Activated T-cell treated with anti-CD3 and anti-CD28 coated beads, Interleukin-2, amount 50 U/mL, for 72 hours (primary cell): ENCODE measurements around the gene RAB15. TPM values are rescaled to one million over a fixed set of nuclear protein-coding genes. Genes with fewer than 3 reads are reported as not detected.

Experiments
- ATAC-seq, 2 donors: fragments of 150-1000 bp; cut with Tn5 transposase; replicated peaks in 1 of 2; 2 replicates each; pipeline ENCODE4 v1.10.0; 2021; ENCODE audit warnings: moderate library complexity in 2 of 2, mild to moderate bottlenecking in 1 of 2
- DNase-seq, 2 donors: peaks; one replicate each; pipeline ENCODE4 v3.0.0; 2021 to 2022; ENCODE audit warnings: mixed read lengths in 1 of 2
- H3K27ac Mint-ChIP-seq: one replicate; pipeline ENCODE4 v1.8.0; 2022; ENCODE audit warnings: mild to moderate bottlenecking, moderate library complexity, mixed read lengths
- H3K27me3 Mint-ChIP-seq: one replicate; pipeline ENCODE4 v1.8.0; 2022; ENCODE audit warnings: low read depth, mixed read lengths
- H3K36me3 Mint-ChIP-seq, 2 donors: one replicate each; pipeline ENCODE4 v1.8.0; 2022; ENCODE audit warnings: mixed read lengths in 2 of 2, mild to moderate bottlenecking in 1 of 2; ENCODE audit not compliant: insufficient read depth in 2 of 2
- H3K4me1 Mint-ChIP-seq: one replicate; pipeline ENCODE4 v1.8.0; 2022; ENCODE audit warnings: low read depth, mixed read lengths
- H3K4me3 Mint-ChIP-seq, 2 donors: one replicate each; pipeline ENCODE4 v1.8.0; 2022; ENCODE audit warnings: mild to moderate bottlenecking in 2 of 2, mixed read lengths in 2 of 2, moderate library complexity in 2 of 2
- H3K9me3 Mint-ChIP-seq, 2 donors: one replicate each; pipeline ENCODE4 v1.8.0; 2022; ENCODE audit warnings: mixed read lengths in 2 of 2
- total RNA-seq, 2 donors: library from RNA; stranded (reverse); gene quantifications; one replicate each; pipeline ENCODE4 v1.2.3, GENCODE V29; 2022

RAB15 gene
- total RNA-seq, 2 donors from 2014 or later, result 4.4 to 6.0 TPM

DNA sequence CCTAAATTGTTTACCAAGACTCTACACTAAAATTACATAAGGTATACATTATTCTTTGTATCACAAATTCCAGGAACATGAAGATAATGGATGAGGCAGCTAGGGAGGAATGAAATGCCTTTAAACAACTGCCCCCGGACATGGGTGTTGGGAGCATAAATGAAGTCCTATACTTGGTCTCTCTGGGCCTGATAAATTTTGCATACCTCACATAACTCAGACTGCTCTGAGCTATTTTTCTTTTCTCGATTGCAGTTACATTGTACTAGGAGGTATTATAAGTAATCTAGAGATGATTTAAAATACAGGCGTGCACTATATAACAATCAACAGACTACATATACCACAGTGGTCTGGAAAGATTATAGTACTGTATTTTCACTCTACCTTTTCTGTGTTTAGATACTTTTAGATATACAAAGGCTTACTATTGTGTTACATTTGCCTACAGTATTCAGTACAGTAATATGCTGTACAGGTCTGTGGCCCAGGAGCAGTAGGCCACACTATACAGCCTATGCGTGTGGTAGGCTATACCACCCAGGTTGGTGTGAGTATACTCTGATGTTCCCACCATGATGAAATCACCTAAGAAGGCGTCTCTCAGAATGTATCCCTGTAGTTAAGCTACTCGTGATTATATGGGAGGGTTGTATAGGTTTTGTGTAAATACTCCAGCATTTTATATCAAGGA lies 28.9 kb upstream of the RAB15 start:
- Mint-ChIP-seq H3K4me1 (peaks cover 87% of the 10 kb centered on the region), H3K27ac (no peak overlapping the region)
- no peak for DNase-seq

DNA sequence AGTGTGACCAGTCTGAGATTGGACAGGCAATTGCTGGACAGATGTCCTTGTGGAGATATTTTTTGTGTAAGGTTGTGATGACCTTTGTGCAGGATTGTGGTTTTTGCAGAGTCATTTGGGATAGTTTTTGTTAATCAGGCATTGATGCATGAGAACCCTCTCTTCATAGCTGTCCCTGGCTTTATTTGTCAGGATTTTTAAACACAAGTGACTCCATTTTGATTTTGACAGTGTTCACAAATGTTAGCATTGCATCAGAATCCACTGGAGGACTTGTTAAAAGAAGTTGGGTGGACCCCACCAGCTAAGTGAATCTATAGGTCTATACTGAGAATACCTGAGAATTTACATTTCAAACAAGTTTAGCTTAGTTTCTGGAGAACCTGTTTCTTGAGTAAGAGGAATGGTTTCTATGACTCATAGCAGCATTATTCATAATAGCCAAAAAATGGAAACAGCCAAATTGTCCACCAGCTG lies 26.4 kb upstream of the RAB15 start:
- Mint-ChIP-seq H3K4me3 (peak overlapping the region in 1 of 2 donors; percentile 18), H3K36me3 (peaks cover 0 to 2% of the 10 kb centered on the region in 2 donors), H3K9me3 (no peaks in the 10 kb centered on the region), H3K4me1 (peaks cover 66% of the 10 kb centered on the region), H3K27ac (peak overlapping the region; percentile 60), H3K27me3 (no peaks in the 10 kb centered on the region)
- DNase-seq, result no peak
- peak; percentile 45 to 55 for ATAC-seq

More for the DNA sequence above, 28.9 kb upstream of the RAB15 start:
- no peak for ATAC-seq
- Mint-ChIP-seq H3K27me3 (no peaks in the 10 kb centered on the region), H3K4me3 (no peak overlapping the region), H3K36me3 (peaks cover 2 to 3% of the 10 kb centered on the region in 2 donors), H3K9me3 (no peaks in the 10 kb centered on the region)

DNA sequence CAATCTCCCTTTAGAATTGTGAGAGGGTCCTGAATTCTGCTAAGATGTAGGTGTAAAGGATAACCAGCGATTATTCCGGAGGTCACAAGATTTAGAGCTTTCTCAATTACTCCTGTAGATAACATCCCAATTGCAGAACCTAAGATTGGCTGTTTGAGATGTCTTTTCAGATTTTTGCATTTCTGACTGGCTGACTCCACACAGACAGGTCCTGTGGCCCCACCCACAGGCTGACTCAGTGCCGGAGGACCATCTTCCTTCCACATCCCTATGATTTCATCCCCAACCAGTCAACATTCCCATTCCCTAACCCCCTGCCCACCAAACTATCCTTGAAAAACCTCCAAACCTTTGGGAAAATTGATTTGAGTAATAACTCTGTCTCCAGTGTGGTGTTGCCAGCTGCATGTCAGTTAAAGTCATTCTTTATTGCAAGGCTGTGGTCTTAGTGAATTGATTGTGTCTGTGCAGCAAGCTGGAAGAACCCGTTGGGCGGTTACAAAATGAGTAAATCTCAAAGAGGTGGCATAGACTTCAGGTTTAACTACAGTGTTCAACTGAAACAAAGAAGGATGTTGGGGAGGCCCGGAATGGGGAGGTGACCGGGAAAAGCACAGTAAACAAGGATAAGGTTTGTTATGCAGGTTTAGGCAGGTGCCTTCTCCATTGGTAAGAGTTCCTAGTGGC lies 25.1 kb upstream of the RAB15 start:
- ATAC-seq (peak; percentile 57 to 78), DNase-seq (peak in 1 of 2 donors; percentile 22)
- Mint-ChIP-seq H3K36me3 (peaks cover 1 to 2% of the 10 kb centered on the region in 2 donors), H3K4me1 (peaks cover 60% of the 10 kb centered on the region), H3K4me3 (peak overlapping the region; percentile 42 to 52), H3K27ac (peak overlapping the region; percentile 85), H3K9me3 (no peaks in the 10 kb centered on the region), H3K27me3 (no peaks in the 10 kb centered on the region)

DNA sequence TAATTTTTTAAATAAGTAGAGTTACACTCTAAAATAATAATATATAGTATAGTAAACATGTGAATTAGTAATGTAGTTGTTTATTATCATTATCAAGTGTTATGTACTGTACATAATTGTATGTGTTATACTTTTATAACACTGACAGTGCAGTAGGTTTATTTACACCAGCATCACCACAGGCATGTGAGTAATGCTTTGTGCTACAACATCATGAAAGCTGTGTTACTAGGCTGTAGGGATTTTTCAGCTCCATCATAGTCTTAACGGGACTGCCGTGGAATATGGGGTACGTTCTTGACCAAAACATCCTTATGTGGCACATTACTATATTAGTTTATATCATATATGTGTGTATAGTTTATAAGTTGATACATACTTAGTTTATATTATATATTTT lies 23.2 kb upstream of the RAB15 start:
- DNase-seq (no peak), ATAC-seq (no peak)
- Mint-ChIP-seq H3K36me3 (peaks cover 0 to 1% of the 10 kb centered on the region in 2 donors), H3K27ac (no peak overlapping the region), H3K4me1 (peaks cover 57% of the 10 kb centered on the region), H3K27me3 (no peaks in the 10 kb centered on the region), H3K9me3 (no peaks in the 10 kb centered on the region), H3K4me3 (no peak overlapping the region)

DNA sequence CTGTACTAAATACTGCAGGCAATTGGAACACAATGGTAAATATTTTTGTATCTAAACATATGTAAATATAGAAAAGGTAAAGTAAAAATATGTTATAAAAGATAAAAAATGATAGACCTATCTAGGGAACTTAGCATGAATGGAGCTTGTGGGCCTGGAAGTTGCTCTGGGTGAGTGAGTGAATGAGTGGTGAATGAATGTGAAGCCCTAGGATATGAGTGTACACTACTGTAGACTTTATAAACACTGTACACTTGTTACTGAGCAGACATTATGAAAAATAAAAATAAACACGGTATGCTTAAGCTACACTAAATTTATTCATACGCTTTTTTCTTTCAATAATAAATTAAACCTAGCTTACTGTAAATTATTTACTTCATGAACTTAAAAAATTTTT lies 22.4 kb upstream of the RAB15 start:
- ATAC-seq (no peak), DNase-seq (no peak)
- H3K9me3 Mint-ChIP-seq, result no peaks in the 10 kb centered on the region
- H3K27ac Mint-ChIP-seq, result no peak overlapping the region
- H3K27me3 Mint-ChIP-seq, result no peaks in the 10 kb centered on the region
- H3K36me3 Mint-ChIP-seq, result peaks cover 0 to 2% of the 10 kb centered on the region in 2 donors
- peaks cover 58% of the 10 kb centered on the region for H3K4me1 Mint-ChIP-seq
- no peak overlapping the region for H3K4me3 Mint-ChIP-seq

DNA sequence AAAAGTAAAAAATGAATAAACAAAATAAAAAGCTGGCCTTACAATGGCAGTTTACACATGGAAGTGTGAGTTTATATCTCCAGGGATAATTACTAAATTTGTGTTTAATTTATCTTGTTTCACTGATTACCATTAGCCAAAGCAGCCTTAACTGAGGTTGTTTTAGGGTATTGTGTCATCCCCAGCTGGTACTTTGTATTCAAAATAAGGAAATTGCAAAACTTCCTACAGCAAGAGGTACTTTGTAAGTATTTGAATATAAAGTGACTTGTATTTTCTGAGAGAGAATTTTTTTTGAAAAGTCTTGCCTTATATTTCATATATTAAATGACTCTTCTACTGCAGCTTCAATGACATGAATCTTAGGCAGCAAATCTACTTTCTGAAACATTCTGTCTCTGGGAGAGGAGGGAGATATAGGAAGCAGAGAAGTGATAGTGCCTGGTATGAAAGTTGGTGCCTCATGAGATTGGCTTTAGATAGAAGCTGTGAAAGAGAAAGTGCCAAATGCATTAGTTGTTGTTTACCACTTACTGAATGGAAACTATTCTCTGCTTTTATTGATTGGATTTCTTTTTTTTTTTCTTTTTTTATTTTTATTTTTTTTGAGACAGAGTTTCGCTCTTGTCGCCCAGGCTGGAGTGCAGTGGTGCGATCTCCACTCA lies 21.3 kb upstream of the RAB15 start:
- Mint-ChIP-seq H3K27me3 (no peaks in the 10 kb centered on the region), H3K4me1 (peaks cover 58% of the 10 kb centered on the region), H3K27ac (no peak overlapping the region), H3K36me3 (peaks cover 0 to 4% of the 10 kb centered on the region in 2 donors), H3K4me3 (no peak overlapping the region), H3K9me3 (no peaks in the 10 kb centered on the region)
- ATAC-seq (no peak), DNase-seq (no peak)

DNA sequence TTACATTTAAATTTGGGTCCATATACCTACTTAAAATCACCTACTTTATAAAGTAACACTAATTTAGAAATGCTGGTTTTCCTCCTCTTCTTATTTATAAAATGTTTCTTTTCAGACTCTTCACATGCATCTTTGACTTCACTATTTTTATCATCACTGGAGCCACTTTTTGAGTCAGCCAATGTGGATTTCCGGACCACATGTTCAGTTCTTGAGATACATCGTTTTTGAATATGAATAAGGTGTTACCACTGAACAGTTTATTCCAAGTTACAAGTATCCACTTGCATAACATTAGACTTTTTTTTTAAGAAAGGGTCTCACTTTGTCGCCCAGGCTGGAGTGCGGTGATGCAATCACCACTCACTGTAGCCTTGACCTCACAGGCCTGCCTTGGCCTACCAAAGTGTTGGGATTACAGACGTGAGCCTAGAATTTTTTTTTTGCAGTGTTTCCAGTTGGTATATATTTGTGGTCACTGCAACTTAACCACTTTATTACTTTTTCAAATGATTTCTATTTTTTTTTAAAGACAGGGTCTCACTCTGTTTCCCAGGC lies 20.3 kb upstream of the RAB15 start:
- Mint-ChIP-seq H3K36me3 (peaks cover 0 to 4% of the 10 kb centered on the region in 2 donors), H3K4me3 (peak overlapping the region in 1 of 2 donors; percentile 40), H3K9me3 (no peaks in the 10 kb centered on the region), H3K27me3 (no peaks in the 10 kb centered on the region), H3K27ac (no peak overlapping the region), H3K4me1 (peaks cover 56% of the 10 kb centered on the region)
- DNase-seq (no peak), ATAC-seq (peak; percentile 32 to 60)

DNA sequence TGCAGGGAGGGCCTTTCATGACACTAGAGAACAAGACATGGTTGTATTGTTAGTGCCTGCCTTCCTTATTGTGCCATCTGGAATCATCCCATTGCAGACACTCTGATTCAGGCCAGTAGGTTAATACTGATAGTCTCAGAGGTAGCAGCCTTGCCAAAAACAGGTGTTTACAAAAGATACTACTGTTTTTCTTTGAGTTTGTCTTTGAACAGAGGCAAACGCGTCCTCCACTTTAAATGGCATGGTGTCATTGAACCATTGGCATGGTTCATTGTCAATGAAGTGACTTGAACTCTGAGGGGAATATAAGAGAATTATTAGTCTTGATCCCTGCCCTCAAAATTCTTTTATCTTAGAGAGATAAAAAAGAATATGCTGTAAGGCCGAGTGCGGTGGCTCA lies 18.8 kb upstream of the RAB15 start:
- Mint-ChIP-seq H3K27ac (no peak overlapping the region), H3K4me1 (peaks cover 59% of the 10 kb centered on the region), H3K4me3 (no peak overlapping the region), H3K9me3 (no peaks in the 10 kb centered on the region), H3K36me3 (peaks cover 0 to 4% of the 10 kb centered on the region in 2 donors), H3K27me3 (no peaks in the 10 kb centered on the region)
- no peak for ATAC-seq
- no peak for DNase-seq

DNA sequence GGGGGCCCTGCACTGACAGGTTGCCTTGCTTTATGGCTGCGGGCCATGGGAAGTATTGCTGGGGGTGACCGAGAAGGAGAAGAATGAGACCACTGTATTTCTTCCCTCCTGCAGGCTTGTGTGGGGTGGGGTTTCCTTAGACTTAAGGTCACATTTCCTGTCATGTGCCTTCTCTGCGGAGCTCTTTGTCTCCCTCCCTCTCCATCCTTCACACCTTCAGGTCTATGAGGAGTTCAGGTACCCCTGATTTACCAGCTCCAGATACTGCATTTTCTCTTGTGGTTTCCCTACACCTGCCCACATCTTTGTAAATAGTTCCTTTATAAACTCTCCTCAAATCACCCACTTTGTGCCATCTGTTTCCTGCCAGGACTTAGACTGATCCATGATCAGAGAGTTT lies 18.2 kb upstream of the RAB15 start:
- no peak for ATAC-seq
- Mint-ChIP-seq H3K9me3 (no peaks in the 10 kb centered on the region), H3K4me3 (peak overlapping the region; percentile 4 to 29), H3K4me1 (peaks cover 62% of the 10 kb centered on the region), H3K27ac (peak overlapping the region; percentile 2), H3K36me3 (peaks cover 0 to 4% of the 10 kb centered on the region in 2 donors), H3K27me3 (no peaks in the 10 kb centered on the region)
- no peak for DNase-seq

DNA sequence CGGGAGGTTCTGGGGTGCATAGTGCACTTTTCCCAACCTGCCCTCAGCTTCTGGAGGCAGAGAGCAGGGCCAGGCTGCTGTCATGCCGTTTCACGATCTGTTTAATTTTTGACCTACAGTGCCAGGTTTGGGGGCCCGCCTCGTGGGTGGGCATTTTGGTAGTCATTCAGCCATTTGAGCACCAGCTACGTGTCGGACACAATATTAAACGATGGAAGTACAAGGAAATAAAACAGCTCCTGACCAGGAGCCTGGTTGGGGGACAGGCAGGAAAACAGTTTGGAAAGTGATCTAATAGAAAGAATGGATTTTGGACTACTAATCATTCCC lies 15.3 kb upstream of the RAB15 start:
- peaks cover 6% of the 10 kb centered on the region for H3K27me3 Mint-ChIP-seq
- H3K9me3 Mint-ChIP-seq, result no peaks in the 10 kb centered on the region
- H3K4me1 Mint-ChIP-seq, result peaks cover 62% of the 10 kb centered on the region
- H3K27ac Mint-ChIP-seq, result peak overlapping the region; percentile 71
- H3K36me3 Mint-ChIP-seq, result peaks cover 0 to 3% of the 10 kb centered on the region in 2 donors
- DNase-seq (no peak), ATAC-seq (no peak)
- peak overlapping the region; percentile 89 to 95 for H3K4me3 Mint-ChIP-seq

DNA sequence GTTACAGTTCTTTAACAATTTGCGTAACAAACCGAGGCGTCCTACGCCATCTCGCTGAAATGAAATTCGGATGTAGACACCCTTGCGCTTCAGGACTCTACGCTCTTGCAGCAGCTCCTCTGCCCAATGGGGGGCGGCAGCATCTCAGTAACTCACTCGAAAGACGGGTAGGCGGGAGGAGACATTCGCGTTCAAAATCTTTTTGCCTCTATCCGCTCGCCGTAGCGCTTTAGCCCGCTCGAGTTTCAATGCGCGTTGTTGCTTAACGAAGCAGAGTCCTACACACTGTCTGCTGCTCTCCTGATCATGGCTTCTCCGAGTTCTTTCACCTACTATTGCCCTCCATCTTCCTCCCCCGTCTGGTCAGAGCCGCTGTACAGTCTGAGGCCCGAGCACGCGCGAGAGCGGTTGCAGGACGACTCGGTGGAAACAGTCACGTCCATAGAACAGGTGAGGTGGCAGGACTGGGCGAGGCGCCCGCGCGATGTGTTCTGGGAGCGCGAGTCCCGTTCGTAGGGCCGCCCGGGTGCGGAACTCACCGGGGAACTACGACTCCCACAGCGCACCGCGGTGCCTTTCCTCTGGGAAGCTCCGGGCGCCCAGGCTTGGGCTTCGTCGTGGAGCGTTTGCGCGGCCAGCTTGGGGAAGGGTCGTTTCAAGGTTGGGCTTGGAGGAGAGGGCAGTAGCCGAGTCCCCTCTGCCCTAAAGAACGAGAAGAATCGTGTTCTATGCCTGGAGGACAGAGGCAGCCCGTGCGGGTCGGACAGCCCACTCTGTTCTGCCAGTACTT lies 14.7 kb upstream of the RAB15 start, which contains the start of gene FNTB:
Gene FNTB, plus strand, starts transcription at position 248 of the 790 bp plus-strand sequence. Its CDS starts 59 bp downstream, at position 307.
- H3K27me3 Mint-ChIP-seq, result peaks cover 6% of the 10 kb centered on the region
- H3K9me3 Mint-ChIP-seq, result no peaks in the 10 kb centered on the region
- H3K4me3 Mint-ChIP-seq, result peak within 1 kb of the TSS; percentile 89 to 95
- peak; percentile 93 to 94 for DNase-seq
- peak; percentile 98 for ATAC-seq
- peak within 1 kb of the TSS; percentile 71 for H3K27ac Mint-ChIP-seq
- peaks cover 62% of the 10 kb centered on the region for H3K4me1 Mint-ChIP-seq
- H3K36me3 Mint-ChIP-seq, result peaks cover 0 to 3% of the 10 kb centered on the region in 2 donors
